ENCODE data around the gene ZNF624.

Gene ZNF624

DNA sequence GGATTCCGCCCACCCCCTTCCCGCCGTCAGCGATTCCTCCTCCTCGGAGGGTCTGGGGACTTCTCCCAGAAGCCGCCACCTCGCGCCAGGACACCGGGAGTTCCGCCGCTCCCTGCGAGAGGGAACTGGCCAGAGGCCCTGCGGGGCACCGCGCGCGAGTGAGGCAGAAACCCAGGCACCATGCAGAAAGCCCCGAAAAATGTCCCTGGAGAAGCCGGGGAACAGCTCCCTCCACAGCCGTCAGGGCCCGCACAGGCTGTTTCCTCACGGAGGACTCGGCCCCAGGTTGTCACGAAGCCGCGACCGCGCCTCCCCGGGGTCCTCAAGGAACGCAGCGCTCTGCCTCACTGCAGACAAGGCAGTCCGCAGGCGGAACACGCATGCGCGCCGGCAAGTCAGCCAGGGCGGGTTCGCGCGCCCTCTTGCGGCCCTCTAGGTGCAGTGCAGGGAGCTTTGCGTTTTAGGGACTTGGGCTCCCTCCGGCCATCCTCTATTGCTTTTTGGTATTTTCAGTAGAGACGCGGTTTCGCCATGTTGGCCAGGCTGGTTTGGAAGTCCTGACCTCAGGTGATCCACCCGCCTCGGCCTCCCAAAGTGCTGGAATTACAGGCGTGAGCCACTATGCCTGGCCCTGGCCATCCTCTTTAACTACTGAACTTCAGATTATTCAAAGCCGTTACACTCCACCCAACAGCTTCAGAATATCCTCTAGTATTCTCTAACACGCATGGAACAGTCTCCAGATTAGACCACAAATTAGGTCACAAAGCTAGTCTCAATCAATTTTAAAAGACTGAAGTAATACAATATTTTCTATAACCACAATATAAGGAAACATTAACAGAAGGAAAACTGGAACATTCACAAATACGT, 64.3 kb downstream of the ZNF624 start:
- DNase-seq: peak; percentile 89

- DNase-seq: no peak
Measured at GRCh38 chr17:16585796-16586195, 67.9 kb downstream of the ZNF624 start.

- DNase-seq: peak; percentile 90
Measured at GRCh38 chr17:16584273-16584995, 69.2 kb downstream of the ZNF624 start.

GRCh38 chr17:16583781-16584180, 69.9 kb downstream of the ZNF624 start:
- no peak for DNase-seq

DNA sequence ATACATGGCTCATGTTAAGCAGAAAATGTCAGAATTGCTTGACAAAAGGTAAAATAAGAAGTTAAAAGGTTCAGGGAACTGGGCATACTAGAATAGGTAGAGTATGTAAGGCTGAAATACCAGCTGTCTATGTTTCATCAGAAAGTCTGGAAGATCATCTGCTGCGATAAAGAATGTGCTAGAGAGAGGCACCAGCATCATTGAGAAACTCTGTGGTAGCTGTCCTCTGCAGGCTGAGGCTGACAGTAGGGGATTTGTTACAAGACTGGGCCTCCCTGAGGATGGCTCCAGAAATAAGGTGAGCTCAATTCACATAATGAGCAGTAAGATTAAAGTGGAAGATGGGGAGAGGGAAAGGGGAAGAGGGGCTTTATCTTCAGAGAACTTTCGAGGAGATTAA, 80.2 kb downstream of the ZNF624 start:
- DNase-seq: no peak
